SK-N-SH (cell line): ENCODE results near the gene PECR. TPM values are rescaled to one million over a fixed set of nuclear protein-coding genes. Genes with fewer than 3 reads are reported as not detected.

Source experiments
- CTCF ChIA-PET: fragments of 300-600, 350-600 bp; formaldehyde crosslinking; extraction: SDS; loops from one replicate; lab custom pipeline; 2021; lab: Yijun Ruan, JAX
- POLR2A ChIA-PET: fragments of 350-600 bp; sonication (Branson Sonifier 250); formaldehyde crosslinking; extraction: SDS; loops from one replicate; lab custom pipeline; 2020; ENCODE audit warnings: antibody characterized with exemption, inconsistent platforms; lab: Yijun Ruan, JAX
- DNase-seq: peaks from one replicate; pipeline ENCODE4 v3.0.0; 2012
- H2AFZ ChIP-seq: fragments of 200-600 bp; sonication (generic); 2 replicates; pipeline ENCODE4 v1.8.1; 2016; ENCODE audit warnings: antibody characterized with exemption, mild to moderate bottlenecking, low read depth
- H3F3A ChIP-seq: fragments of 200-600 bp; sonication (generic); replicated peaks from 2 replicates; pipeline ENCODE3; 2016; ENCODE audit warnings: antibody characterized with exemption, mild to moderate bottlenecking; ENCODE audit not compliant: insufficient read depth
- H3K27ac ChIP-seq, 2 experiments: fragments of 200-500 bp in 1 of 2; fragments of 200-600 bp in 1 of 2; sonication (Bioruptor generic) in 1 of 2; sonication (generic), shearing (Covaris generic) in 1 of 2; 2 replicates each; pipeline versions ENCODE4 v1.5.1 to v1.6.1; 2014 to 2016; ENCODE audit warnings: low read depth in 2 of 2, inconsistent platforms in 1 of 2, low read length in 1 of 2, mild to moderate bottlenecking in 1 of 2, mixed read lengths in 1 of 2
- H3K27me3 ChIP-seq: fragments of 200-600 bp; sonication (generic), shearing (Covaris generic); 2 replicates; pipeline ENCODE4 v1.6.1; 2016; ENCODE audit warnings: mixed run types; ENCODE audit not compliant: insufficient read depth
- H3K36me3 ChIP-seq, 2 experiments: fragments of 200-500 bp in 1 of 2; fragments of 200-600 bp in 1 of 2; sonication (Bioruptor generic) in 1 of 2; sonication (generic) in 1 of 2; replicated peaks in 1 of 2; 2 replicates each; pipeline versions ENCODE3 to v1.5.1; 2014 to 2016; ENCODE audit warnings: low read length in 1 of 2, mild to moderate bottlenecking in 1 of 2; ENCODE audit not compliant: insufficient read depth in 2 of 2, control insufficient read depth in 1 of 2
- H3K4me1 ChIP-seq, 2 experiments: fragments of 200-500 bp in 1 of 2; fragments of 200-600 bp in 1 of 2; sonication (Bioruptor generic) in 1 of 2; sonication (generic), shearing (Covaris generic) in 1 of 2; 2 replicates each; pipeline versions ENCODE4 v1.5.1 to v1.6.1; 2014 to 2016; ENCODE audit warnings: low read depth in 1 of 2, low read length in 1 of 2, mixed run types in 1 of 2; ENCODE audit not compliant: insufficient read depth in 2 of 2, control insufficient read depth in 1 of 2
- H3K4me2 ChIP-seq: fragments of 200-600 bp; sonication (generic), shearing (Covaris generic); 2 replicates; pipeline ENCODE4 v1.6.1; 2017; ENCODE audit warnings: mixed run types
- H3K4me3 ChIP-seq, 2 experiments: fragments of 200-500 bp in 1 of 2; fragments of 200-600 bp in 1 of 2; sonication (Bioruptor generic) in 1 of 2; sonication (generic), shearing (Covaris generic) in 1 of 2; 2 replicates each; pipeline versions ENCODE4 v1.5.1 to v1.8.1; 2014 to 2016; ENCODE audit warnings: low read depth in 2 of 2, inconsistent platforms in 1 of 2, low read length in 1 of 2, mild to moderate bottlenecking in 1 of 2, mixed read lengths in 1 of 2, moderate library complexity in 1 of 2
- H3K79me2 ChIP-seq: fragments of 200-600 bp; sonication (generic); 2 replicates; pipeline ENCODE4 v1.8.1; 2017; ENCODE audit warnings: mild to moderate bottlenecking; ENCODE audit not compliant: insufficient read depth
- H3K9ac ChIP-seq: fragments of 200-600 bp; sonication (generic); 2 replicates; pipeline ENCODE4 v1.6.1; 2017; ENCODE audit warnings: mixed run types
- H3K9me2 ChIP-seq: fragments of 200-600 bp; sonication (generic); 2 replicates; pipeline ENCODE4 v1.6.1; 2017; ENCODE audit warnings: mixed run types
- H3K9me3 ChIP-seq: fragments of 200-600 bp; sonication (generic); 2 replicates; pipeline ENCODE4 v1.6.1; 2017; ENCODE audit warnings: mixed run types, mild to moderate bottlenecking, moderate library complexity
- H4K20me1 ChIP-seq: fragments of 200-600 bp; sonication (generic); 2 replicates; pipeline ENCODE4 v1.6.1; 2017; ENCODE audit warnings: mild to moderate bottlenecking, mixed run types; ENCODE audit not compliant: insufficient read depth
- CHD2 ChIP-seq: fragments of 150-350 bp; IDR thresholded peaks from 2 replicates; pipeline ENCODE4 v1.6.1; 2018; ENCODE audit warnings: low read length; ENCODE audit not compliant: partially characterized antibody
- ELF1 ChIP-seq: IDR thresholded peaks from 2 replicates; pipeline ENCODE4 v1.4.0; 2012
- FOSL2 ChIP-seq: IDR thresholded peaks from 2 replicates; pipeline ENCODE4 v1.4.0; 2012; ENCODE audit warnings: low read depth, mild to moderate bottlenecking, moderate library complexity, borderline replicate concordance
- FOXJ3 ChIP-seq: sonication (generic); formaldehyde crosslinking; IDR thresholded peaks from 2 replicates; pipeline ENCODE4 v1.5.1; 2020; ENCODE audit warnings: mild to moderate bottlenecking, missing genetic modification reagents
- GABPA ChIP-seq: IDR thresholded peaks from 2 replicates; pipeline ENCODE4 v1.4.0; 2012; ENCODE audit warnings: low read depth, mild to moderate bottlenecking
- GATA2 ChIP-seq: sonication (generic); formaldehyde crosslinking; IDR thresholded peaks from 2 replicates; pipeline ENCODE4 v1.5.0; 2020; ENCODE audit warnings: mild to moderate bottlenecking, missing genetic modification reagents
- MXI1 ChIP-seq: IDR thresholded peaks from 2 replicates; pipeline ENCODE4 v1.6.1; 2012; ENCODE audit warnings: mild to moderate bottlenecking, low read depth, low read length, improper control_type of control experiment
- POLR2AphosphoS5 ChIP-seq: IDR thresholded peaks from 2 replicates; pipeline ENCODE4 v1.6.1; 2012; ENCODE audit warnings: low read depth, low read length
- SIN3A ChIP-seq: IDR thresholded peaks from 2 replicates; pipeline ENCODE4 v1.6.1; 2012; ENCODE audit warnings: low read depth, mild to moderate bottlenecking, low read length, moderate library complexity, borderline replicate concordance
- SMC3 ChIP-seq: IDR thresholded peaks from 2 replicates; pipeline ENCODE4 v1.6.1; 2012; ENCODE audit warnings: low read depth, low read length, improper control_type of control experiment
- TAF1 ChIP-seq: IDR thresholded peaks from 2 replicates; pipeline ENCODE4 v1.6.1; 2012; ENCODE audit warnings: low read depth, mild to moderate bottlenecking, low read length, moderate library complexity, borderline replicate concordance
- TCF12 ChIP-seq: IDR thresholded peaks from 2 replicates; pipeline ENCODE4 v1.4.0; 2012
- YY1 ChIP-seq: IDR thresholded peaks from 2 replicates; pipeline ENCODE4 v1.4.0; 2012; ENCODE audit warnings: low read depth, mild to moderate bottlenecking
- WGBS: methylation state at CpG from one replicate; pipeline ENCODE4 v1.1.6; 2017; ENCODE audit warnings: low lambda C conversion rate; 5-methylcytosine and 5-hydroxymethylcytosine counted together
- polyA plus RNA-seq, 3 experiments: library from polyadenylated mRNA; depleted of rRNA; stranded (reverse); fragments of >200 nt; gene quantifications; 2 replicates each; pipeline ENCODE4 v1.2.3, GENCODE V29; 2012
- TF ChIP-seq, protein P1 (sequence below): IDR thresholded peaks from 2 replicates; pipeline ENCODE4 v1.6.1; 2012; ENCODE audit warnings: mild to moderate bottlenecking, low read depth, low read length, moderate library complexity
- TF ChIP-seq, protein P2 (sequence below): IDR thresholded peaks from 2 replicates; pipeline ENCODE4 v1.4.0; 2012; ENCODE audit warnings: low read depth
- TF ChIP-seq, protein P3 (sequence below): fragments of 150-350 bp; IDR thresholded peaks from 2 replicates; pipeline ENCODE4 v1.6.1; 2017; ENCODE audit warnings: antibody characterized with exemption, low read length, low read depth, borderline replicate concordance
- TF ChIP-seq, protein P4 (sequence below): IDR thresholded peaks from 2 replicates; pipeline ENCODE4 v1.4.0; 2012; ENCODE audit warnings: low read depth, borderline replicate concordance

The PECR gene
- polyA plus RNA-seq (2012; rRNA removed), result 18.6 and 20.9 TPM in 2 replicates
- polyA plus RNA-seq (2012; cell fraction: cytosol; rRNA removed), result 17.8 and 20.0 TPM in 2 replicates
- 13.8 and 15.3 TPM in 2 replicates for polyA plus RNA-seq (2012; cell fraction: nucleus; rRNA removed)

DNA sequence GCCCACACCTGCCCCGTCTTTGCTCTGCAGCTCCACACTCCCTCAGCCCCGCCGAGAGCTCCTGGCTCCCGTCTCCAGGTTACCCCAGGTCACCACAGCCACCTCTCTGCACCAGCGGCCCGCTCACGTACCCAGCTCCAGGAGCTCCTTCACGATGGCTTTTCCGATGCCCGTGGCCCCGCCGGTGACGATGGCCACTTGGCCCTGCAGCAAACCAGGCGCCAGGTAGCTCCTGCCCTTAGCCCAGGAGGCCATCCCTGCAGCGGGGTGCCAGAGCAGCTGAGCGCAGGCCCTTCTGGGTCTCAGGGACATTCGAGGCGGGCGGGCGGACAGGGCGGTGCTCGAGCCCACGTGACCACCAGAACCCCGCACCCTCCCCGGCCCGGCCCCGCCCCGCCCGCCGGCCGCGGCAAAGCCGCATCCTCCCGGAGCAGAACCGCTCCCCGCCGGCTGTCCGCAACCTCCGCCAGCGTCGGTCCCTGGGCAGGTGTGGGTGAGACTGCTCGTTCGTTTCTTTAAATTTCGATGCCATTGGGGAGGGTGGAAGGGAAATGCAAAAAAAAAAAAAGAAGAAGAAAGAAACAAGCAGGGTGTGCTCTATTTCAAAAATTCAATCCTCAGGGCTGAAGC lies at the start of gene PECR, which contains the start of gene TMEM169:
Gene PECR, minus strand, starts transcription at position 323 of the 630 bp plus-strand sequence. Its CDS starts 68 bp downstream, at position 255.
Gene TMEM169, plus strand, starts transcription at position 433 of the 630 bp plus-strand sequence. CDS start 14,045 bp downstream, outside the sequence.
- Histone ChIP-seq H3K9me2 (no peaks in the 10 kb centered on the region), H3K9ac (peak within 1 kb of the TSS; percentile 80), H3K4me3 (peak within 1 kb of the TSS; percentile 72 to 97), H3K9me3 (no peaks in the 10 kb centered on the region), H3K4me2 (peak within 1 kb of the TSS; percentile 99), H3K27me3 (no peaks in the 10 kb centered on the region), H3F3A (peaks cover 4% of the 10 kb centered on the region), H3K79me2 (peaks cover 12% of the 10 kb centered on the region), H4K20me1 (no peaks in the 10 kb centered on the region), H3K4me1 (peaks cover 0 to 18% of the 10 kb centered on the region in 2 experiments; a peak in 3 of 4 replicates), H3K27ac (peak within 1 kb of the TSS; percentile 28 to 88; a peak in 3 of 4 replicates), H2AFZ (peak within 1 kb of the TSS; percentile 100), H3K36me3 (no peaks in the 10 kb centered on the region)
- WGBS, result 1% methylated on average over 19 of the region's 44 CpGs
- DNase-seq, result peak; percentile 97
- TF ChIP-seq TAF1 (peak; percentile 81), GABPA (no peak), CHD2 (peak; percentile 31), SIN3A (no peak), ELF1 (no peak), TCF12 (no peak; the same call in 1 of the 2 replicates), FOXJ3 (no peak), SMC3 (no peak), MXI1 (peak; percentile 50; the same call in 1 of the 2 replicates), YY1 (no peak), FOSL2 (no peak), GATA2 (CRISPR knock-in tag) (peak; percentile 20; the same call in 1 of the 2 replicates), POLR2AphosphoS5 (peak; percentile 78)
- TF ChIP-seq, protein P1, sequence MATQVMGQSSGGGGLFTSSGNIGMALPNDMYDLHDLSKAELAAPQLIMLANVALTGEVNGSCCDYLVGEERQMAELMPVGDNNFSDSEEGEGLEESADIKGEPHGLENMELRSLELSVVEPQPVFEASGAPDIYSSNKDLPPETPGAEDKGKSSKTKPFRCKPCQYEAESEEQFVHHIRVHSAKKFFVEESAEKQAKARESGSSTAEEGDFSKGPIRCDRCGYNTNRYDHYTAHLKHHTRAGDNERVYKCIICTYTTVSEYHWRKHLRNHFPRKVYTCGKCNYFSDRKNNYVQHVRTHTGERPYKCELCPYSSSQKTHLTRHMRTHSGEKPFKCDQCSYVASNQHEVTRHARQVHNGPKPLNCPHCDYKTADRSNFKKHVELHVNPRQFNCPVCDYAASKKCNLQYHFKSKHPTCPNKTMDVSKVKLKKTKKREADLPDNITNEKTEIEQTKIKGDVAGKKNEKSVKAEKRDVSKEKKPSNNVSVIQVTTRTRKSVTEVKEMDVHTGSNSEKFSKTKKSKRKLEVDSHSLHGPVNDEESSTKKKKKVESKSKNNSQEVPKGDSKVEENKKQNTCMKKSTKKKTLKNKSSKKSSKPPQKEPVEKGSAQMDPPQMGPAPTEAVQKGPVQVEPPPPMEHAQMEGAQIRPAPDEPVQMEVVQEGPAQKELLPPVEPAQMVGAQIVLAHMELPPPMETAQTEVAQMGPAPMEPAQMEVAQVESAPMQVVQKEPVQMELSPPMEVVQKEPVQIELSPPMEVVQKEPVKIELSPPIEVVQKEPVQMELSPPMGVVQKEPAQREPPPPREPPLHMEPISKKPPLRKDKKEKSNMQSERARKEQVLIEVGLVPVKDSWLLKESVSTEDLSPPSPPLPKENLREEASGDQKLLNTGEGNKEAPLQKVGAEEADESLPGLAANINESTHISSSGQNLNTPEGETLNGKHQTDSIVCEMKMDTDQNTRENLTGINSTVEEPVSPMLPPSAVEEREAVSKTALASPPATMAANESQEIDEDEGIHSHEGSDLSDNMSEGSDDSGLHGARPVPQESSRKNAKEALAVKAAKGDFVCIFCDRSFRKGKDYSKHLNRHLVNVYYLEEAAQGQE, result peak; percentile 10; the same call in 1 of the 2 replicates
- TF ChIP-seq, protein P2, sequence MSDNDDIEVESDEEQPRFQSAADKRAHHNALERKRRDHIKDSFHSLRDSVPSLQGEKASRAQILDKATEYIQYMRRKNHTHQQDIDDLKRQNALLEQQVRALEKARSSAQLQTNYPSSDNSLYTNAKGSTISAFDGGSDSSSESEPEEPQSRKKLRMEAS, result peak; percentile 74
- TF ChIP-seq, protein P3, sequence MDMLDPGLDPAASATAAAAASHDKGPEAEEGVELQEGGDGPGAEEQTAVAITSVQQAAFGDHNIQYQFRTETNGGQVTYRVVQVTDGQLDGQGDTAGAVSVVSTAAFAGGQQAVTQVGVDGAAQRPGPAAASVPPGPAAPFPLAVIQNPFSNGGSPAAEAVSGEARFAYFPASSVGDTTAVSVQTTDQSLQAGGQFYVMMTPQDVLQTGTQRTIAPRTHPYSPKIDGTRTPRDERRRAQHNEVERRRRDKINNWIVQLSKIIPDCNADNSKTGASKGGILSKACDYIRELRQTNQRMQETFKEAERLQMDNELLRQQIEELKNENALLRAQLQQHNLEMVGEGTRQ, result peak; percentile 60; the same call in 1 of the 2 replicates
- TF ChIP-seq, protein P4, sequence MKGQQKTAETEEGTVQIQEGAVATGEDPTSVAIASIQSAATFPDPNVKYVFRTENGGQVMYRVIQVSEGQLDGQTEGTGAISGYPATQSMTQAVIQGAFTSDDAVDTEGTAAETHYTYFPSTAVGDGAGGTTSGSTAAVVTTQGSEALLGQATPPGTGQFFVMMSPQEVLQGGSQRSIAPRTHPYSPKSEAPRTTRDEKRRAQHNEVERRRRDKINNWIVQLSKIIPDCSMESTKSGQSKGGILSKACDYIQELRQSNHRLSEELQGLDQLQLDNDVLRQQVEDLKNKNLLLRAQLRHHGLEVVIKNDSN, result peak; percentile 93
- ChIA-PET CTCF (interaction anchor here (0.6 to 3.7 kb wide), 14 partner anchors 12 to 265 kb away, joined by 3 to 14 read pairs (median 4); no protein-coding TSS in a partner anchor), POLR2A (interaction anchor here (0.7 to 3.2 kb wide), 8 partner anchors 8 to 330 kb away, joined by 3 to 17 read pairs (median 4); partner anchors contain the start of genes SMARCAL1 and XRCC5)
